22Rv1 (cell line): ENCODE data around the gene MAST4.

Experiments used
- H3K27ac ChIP-seq: fragments of 450-650 bp; 2 replicates; pipeline ENCODE4 v1.5.1; 2017
- ZFX ChIP-seq: fragments of 450-650 bp; IDR thresholded peaks from 2 replicates; pipeline ENCODE4 v1.6.1; 2017; ENCODE audit warnings: antibody characterized with exemption, borderline replicate concordance
- TF ChIP-seq, protein P1 (sequence below): fragments of 450-650 bp; IDR thresholded peaks from 2 replicates; pipeline ENCODE4 v1.5.1; 2017; ENCODE audit warnings: mild to moderate bottlenecking

MAST4 gene

DNA sequence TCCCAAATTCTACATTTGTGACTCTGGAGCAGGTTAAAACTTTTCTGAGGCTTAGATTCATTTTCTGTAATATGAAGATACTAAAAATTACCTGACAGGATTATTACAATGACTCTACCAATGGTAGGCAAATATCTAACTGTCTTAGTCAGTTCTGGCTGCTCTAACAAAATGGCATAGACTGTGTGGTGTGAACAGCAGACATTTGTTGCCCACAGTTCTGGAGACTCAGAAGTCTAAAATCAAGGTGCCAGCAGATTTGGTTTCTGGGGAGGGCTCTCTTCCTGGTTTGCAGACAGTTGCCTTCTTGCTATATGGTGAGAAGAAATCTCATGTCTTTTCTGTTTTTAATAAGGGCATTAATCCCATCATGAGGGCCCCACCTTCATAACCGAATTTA lies 245.1 kb downstream of the MAST4 start:
- no peak overlapping the region for H3K27ac ChIP-seq
- TF ChIP-seq, protein P1, sequence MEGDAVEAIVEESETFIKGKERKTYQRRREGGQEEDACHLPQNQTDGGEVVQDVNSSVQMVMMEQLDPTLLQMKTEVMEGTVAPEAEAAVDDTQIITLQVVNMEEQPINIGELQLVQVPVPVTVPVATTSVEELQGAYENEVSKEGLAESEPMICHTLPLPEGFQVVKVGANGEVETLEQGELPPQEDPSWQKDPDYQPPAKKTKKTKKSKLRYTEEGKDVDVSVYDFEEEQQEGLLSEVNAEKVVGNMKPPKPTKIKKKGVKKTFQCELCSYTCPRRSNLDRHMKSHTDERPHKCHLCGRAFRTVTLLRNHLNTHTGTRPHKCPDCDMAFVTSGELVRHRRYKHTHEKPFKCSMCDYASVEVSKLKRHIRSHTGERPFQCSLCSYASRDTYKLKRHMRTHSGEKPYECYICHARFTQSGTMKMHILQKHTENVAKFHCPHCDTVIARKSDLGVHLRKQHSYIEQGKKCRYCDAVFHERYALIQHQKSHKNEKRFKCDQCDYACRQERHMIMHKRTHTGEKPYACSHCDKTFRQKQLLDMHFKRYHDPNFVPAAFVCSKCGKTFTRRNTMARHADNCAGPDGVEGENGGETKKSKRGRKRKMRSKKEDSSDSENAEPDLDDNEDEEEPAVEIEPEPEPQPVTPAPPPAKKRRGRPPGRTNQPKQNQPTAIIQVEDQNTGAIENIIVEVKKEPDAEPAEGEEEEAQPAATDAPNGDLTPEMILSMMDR, result no peak
- TF ChIP-seq ZFX, result no peak

DNA sequence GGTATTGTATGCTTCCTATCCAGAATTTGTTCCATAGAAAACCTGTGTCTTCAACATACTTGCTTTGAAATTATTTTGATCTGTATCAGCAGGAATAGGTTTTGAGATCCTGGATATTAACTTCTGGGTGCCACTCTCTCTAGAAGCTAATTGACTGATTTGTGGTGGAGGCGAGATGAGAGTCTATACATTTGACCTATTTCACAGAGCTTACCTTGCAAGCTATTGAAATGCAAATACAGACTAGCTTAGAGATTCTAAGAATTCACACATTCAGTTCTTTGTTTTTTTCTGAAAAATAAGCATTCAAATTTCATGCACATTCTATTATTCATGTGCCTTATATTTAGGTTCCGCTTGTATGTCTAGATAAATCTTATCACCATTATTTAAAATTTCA lies 246.3 kb downstream of the MAST4 start:
- TF ChIP-seq, protein P1, result no peak
- TF ChIP-seq ZFX, result no peak
- no peak overlapping the region for H3K27ac ChIP-seq

DNA sequence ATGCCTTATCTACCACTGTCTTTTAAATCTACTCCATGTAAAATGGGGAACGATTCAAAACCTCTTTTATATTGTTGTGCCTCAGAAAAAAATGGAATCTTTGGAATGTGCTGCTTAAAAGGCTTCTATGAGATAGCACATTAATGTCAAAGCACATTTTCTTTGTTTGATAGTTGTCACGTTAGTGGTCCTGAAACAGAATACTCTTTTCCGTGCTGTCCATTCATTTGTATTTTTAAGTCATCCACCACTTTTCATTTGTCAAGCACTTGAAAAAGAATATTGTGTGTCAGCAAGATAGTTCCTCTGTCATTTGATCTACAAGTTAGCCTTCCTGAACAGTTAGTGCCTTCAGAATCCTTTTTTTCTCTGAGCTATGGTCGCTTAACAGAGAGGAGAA lies 246.9 kb downstream of the MAST4 start:
- TF ChIP-seq, protein P1, result no peak
- no peak for TF ChIP-seq ZFX
- no peak overlapping the region for H3K27ac ChIP-seq

DNA sequence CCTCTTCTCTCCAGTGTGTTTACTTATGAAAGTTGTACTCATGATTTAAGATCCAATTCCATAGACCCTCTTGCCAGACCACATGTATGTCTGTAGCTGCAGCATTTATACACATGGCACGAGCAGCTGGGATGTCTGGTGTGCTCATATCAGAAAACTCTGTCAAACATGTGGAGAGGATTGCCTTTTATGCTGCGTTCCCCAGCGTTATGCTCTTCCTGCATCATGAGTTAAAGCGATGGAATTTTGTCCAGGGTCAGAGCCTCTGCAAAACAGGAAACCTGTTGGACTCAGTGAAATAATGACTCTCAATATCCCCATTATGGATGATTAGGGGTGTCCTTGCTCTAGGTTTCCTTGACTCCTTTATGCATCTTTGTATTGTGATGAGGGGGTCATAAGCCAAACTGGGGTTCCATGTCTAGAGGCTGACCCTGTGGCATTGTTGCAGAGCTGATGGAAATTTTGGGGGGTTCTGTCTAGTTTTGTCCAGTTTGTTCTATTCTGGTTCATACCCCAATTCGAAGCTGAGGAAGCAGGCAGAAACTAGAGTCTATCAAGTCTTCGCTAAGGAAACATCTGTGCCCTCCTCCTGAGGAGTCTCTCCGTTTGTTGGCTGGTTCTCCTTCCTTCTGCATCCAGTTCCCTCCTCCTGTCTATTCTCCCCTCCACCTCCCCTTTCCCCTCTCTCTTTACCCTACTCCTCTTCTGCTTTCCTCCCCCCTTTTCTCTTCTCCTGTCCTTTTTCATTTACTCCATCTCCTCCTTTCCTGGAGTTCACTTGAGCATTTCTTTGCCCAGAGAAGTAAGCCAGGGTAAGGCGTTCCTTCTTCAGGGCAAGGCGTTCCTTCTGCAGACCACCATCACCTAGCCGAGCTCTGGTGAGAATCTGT lies 252.8 kb downstream of the MAST4 start:
- TF ChIP-seq ZFX, result no peak
- TF ChIP-seq, protein P1, result no peak
- H3K27ac ChIP-seq, result no peak overlapping the region

DNA sequence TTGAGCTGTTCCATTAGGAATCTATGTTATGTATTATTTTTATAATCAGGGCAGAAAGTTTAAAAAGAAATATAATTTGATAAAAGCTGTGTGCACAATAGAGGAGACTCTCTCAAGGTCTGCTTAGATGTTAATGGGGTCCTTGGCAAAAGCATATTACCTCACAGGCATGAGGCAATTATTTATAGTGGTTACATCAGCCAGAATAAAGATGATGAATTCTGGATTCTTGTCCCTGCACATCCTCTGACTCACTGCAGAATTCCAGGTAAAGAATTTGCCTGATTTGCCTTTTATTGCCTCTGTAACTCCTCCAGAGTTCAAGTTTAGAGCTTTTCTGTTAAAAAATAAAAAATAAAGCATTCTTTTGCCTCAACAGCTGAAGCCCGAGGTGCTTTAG lies 253.6 kb downstream of the MAST4 start:
- no peak overlapping the region for H3K27ac ChIP-seq
- TF ChIP-seq, protein P1, result no peak

DNA sequence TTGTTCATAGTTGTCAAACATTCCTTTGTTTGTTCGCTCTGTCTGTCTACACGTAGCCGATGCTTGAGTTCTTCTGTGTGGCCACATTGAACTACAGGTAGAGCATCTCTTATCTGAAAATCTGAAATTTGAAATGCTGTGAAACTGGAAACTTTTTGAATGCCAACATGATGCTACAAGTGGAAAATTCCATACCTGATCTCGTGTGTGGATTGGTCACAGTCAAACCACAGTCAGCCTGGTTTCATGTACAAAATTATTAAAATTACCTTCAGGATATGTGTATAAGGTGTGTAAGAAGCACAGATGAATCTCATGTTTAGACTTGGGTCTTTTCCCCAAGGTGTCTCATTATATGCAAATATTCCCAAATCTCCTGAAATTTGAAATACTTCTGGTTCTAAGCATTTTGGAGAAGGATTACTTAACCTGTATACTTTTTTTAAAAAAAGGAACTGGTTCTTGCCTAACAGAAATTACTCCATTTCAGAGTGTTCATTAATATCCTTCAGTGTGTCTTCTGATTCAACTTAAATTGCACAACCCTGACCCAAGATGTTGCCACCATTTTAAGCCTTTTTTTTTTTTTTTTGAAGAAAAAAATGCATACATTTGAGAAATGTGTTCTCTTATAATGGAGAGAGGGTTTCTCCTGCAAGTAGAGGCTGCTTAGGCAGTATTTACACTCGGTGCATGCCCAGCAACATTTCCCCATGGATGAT lies 254.3 kb downstream of the MAST4 start:
- H3K27ac ChIP-seq, result no peak overlapping the region
- TF ChIP-seq, protein P1, result no peak
- TF ChIP-seq ZFX, result no peak

DNA sequence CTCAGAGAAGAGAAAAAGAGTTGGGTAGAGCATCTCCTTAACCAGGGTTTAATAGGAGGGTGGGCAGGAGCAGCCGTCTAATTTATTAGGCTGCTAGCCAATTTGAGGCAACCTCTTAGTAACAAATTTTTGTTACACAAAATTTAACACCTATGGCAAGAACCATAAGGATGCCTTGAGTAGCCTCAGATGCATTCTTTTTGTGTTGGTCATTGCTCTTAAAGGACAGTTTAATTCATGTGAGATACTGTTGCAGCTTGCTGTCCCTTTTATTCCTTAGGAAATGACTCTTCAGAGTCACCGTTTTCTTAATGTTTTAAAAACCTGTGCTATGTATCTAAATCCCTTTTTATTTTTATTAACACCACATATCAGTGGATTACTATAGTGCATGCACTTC lies 255.1 kb downstream of the MAST4 start:
- no peak for TF ChIP-seq ZFX
- TF ChIP-seq, protein P1, result no peak
- H3K27ac ChIP-seq, result no peak overlapping the region
